HL-60 (cell line): ENCODE data around the gene DPPA4.

Source experiments
- DNase-seq, 2 experiments: peaks; one replicate each; pipeline ENCODE4 v3.0.0-alpha.2; 2010 to 2020; ENCODE audit warnings: low read depth in 1 of 2, low spot score in 1 of 2
- H3K27ac ChIP-seq: fragments of 250-450 bp; sonication (Bioruptor Pico); replicated peaks from 2 replicates; pipeline ENCODE4 v1.5.1; 2020; ENCODE audit warnings: mild to moderate bottlenecking, moderate library complexity
- H3K27me3 ChIP-seq: fragments of 250-450 bp; sonication (Bioruptor Pico); 2 replicates; pipeline ENCODE4 v1.5.1; 2021; ENCODE audit warnings: mild to moderate bottlenecking, moderate library complexity; ENCODE audit not compliant: insufficient read depth, poor library complexity, severe bottlenecking
- H3K4me3 ChIP-seq: replicated peaks from 2 replicates; pipeline ENCODE4 v1.5.1; 2011; ENCODE audit warnings: mild to moderate bottlenecking, control low read depth, low read length; ENCODE audit not compliant: insufficient read depth
- GABPA ChIP-seq: IDR thresholded peaks from 2 replicates; pipeline ENCODE4 v1.6.1; 2012; ENCODE audit warnings: low read depth
- POLR2AphosphoS5 ChIP-seq: IDR thresholded peaks from 2 replicates; pipeline ENCODE4 v1.6.1; 2012; ENCODE audit warnings: low read depth
- SPI1 ChIP-seq: IDR thresholded peaks from 2 replicates; pipeline ENCODE4 v1.6.1; 2012; ENCODE audit warnings: low read depth, mild to moderate bottlenecking, borderline replicate concordance
- TF ChIP-seq, protein P1 (sequence below): IDR thresholded peaks from one replicate; pipeline ENCODE4 v1.5.1; 2011; ENCODE audit warnings: low read length, control low read depth, inconsistent platforms; ENCODE audit not compliant: insufficient read depth
- TF ChIP-seq, protein P2 (sequence below): IDR thresholded peaks from 2 replicates; pipeline ENCODE4 v1.6.1; 2012; ENCODE audit warnings: low read depth; ENCODE audit not compliant: insufficient replicate concordance

DPPA4 gene

GRCh38 chr3:109346770-109347295 is 9.5 kb upstream of the DPPA4 start:
- TF ChIP-seq, protein P1, sequence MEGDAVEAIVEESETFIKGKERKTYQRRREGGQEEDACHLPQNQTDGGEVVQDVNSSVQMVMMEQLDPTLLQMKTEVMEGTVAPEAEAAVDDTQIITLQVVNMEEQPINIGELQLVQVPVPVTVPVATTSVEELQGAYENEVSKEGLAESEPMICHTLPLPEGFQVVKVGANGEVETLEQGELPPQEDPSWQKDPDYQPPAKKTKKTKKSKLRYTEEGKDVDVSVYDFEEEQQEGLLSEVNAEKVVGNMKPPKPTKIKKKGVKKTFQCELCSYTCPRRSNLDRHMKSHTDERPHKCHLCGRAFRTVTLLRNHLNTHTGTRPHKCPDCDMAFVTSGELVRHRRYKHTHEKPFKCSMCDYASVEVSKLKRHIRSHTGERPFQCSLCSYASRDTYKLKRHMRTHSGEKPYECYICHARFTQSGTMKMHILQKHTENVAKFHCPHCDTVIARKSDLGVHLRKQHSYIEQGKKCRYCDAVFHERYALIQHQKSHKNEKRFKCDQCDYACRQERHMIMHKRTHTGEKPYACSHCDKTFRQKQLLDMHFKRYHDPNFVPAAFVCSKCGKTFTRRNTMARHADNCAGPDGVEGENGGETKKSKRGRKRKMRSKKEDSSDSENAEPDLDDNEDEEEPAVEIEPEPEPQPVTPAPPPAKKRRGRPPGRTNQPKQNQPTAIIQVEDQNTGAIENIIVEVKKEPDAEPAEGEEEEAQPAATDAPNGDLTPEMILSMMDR: no peak
- TF ChIP-seq, protein P2, sequence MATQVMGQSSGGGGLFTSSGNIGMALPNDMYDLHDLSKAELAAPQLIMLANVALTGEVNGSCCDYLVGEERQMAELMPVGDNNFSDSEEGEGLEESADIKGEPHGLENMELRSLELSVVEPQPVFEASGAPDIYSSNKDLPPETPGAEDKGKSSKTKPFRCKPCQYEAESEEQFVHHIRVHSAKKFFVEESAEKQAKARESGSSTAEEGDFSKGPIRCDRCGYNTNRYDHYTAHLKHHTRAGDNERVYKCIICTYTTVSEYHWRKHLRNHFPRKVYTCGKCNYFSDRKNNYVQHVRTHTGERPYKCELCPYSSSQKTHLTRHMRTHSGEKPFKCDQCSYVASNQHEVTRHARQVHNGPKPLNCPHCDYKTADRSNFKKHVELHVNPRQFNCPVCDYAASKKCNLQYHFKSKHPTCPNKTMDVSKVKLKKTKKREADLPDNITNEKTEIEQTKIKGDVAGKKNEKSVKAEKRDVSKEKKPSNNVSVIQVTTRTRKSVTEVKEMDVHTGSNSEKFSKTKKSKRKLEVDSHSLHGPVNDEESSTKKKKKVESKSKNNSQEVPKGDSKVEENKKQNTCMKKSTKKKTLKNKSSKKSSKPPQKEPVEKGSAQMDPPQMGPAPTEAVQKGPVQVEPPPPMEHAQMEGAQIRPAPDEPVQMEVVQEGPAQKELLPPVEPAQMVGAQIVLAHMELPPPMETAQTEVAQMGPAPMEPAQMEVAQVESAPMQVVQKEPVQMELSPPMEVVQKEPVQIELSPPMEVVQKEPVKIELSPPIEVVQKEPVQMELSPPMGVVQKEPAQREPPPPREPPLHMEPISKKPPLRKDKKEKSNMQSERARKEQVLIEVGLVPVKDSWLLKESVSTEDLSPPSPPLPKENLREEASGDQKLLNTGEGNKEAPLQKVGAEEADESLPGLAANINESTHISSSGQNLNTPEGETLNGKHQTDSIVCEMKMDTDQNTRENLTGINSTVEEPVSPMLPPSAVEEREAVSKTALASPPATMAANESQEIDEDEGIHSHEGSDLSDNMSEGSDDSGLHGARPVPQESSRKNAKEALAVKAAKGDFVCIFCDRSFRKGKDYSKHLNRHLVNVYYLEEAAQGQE: no peak
- TF ChIP-seq GABPA (no peak), SPI1 (no peak), POLR2AphosphoS5 (no peak)
- Histone ChIP-seq H3K27ac (no peak overlapping the region), H3K27me3 (no peaks in the 10 kb centered on the region), H3K4me3 (no peak overlapping the region)
- no peak for DNase-seq

- DNase-seq: no peak
- H3K27ac ChIP-seq: no peak overlapping the region
- H3K4me3 ChIP-seq: no peak overlapping the region
- no peaks in the 10 kb centered on the region for H3K27me3 ChIP-seq
- TF ChIP-seq, protein P2: no peak
- TF ChIP-seq POLR2AphosphoS5: no peak
- TF ChIP-seq, protein P1: no peak
- TF ChIP-seq SPI1: no peak
- no peak for TF ChIP-seq GABPA
Measured at GRCh38 chr3:109346099-109346498, 8.8 kb upstream of the DPPA4 start.

- no peaks in the 10 kb centered on the region for H3K27me3 ChIP-seq
- TF ChIP-seq, protein P1: no peak
- TF ChIP-seq, protein P2: no peak
- TF ChIP-seq SPI1: no peak
- no peak for TF ChIP-seq POLR2AphosphoS5
- TF ChIP-seq GABPA: no peak
- H3K27ac ChIP-seq: no peak overlapping the region
- no peak for DNase-seq
- no peak overlapping the region for H3K4me3 ChIP-seq
Measured at GRCh38 chr3:109339714-109340648, 2.6 kb upstream of the DPPA4 start.
